HepG2 (cell line): ENCODE measurements around the gene LIPT2. TPM values are rescaled to one million over a fixed set of nuclear protein-coding genes. Genes with fewer than 3 reads are reported as not detected.

ENCODE experiments used
- ATAC-seq: fragments of 200-7000 bp; cut with Tn5 transposase; 3 replicates; pipeline ENCODE4 v1.9.1; 2020; ENCODE audit warnings: mild to moderate bottlenecking, moderate library complexity
- BruUV-seq: library from RNA; stranded (reverse); fragments of 400-500 nt; replicated peaks from 2 replicates; lab custom pipeline; 2021; lab: Mats Ljungman, UMichigan
- CTCF ChIA-PET: fragments of 300-600 bp; formaldehyde crosslinking; extraction: SDS; loops from one replicate; lab custom pipeline; 2021; ENCODE audit warnings: low total read pairs, inconsistent platforms, low intra/inter-chr PET ratio; lab: Yijun Ruan, JAX
- POLR2A ChIA-PET: fragments of 350-600 bp; sonication (Branson Sonifier 250); formaldehyde crosslinking; loops from one replicate; lab custom pipeline; 2020; ENCODE audit warnings: antibody characterized with exemption, inconsistent platforms; lab: Yijun Ruan, JAX
- DNase-seq: peaks from one replicate; pipeline ENCODE4 v3.0.0-alpha.2; 2015; ENCODE audit warnings: low spot score
- FAIRE-seq: peaks from 3 replicates; lab custom pipeline; 2011; peaks lifted over from hg19 to GRCh38; lab: Jason Lieb, UNC
- H2AFZ ChIP-seq: one replicate; pipeline ENCODE4 v1.6.1; 2011; ENCODE audit warnings: low read length, inconsistent platforms
- H3K27ac ChIP-seq: fragments of 300-600 bp; 3 replicates; pipeline ENCODE4 v1.8.0; 2011; ENCODE audit warnings: mixed run types, mild to moderate bottlenecking, mixed read lengths, low read length, inconsistent platforms; ENCODE audit not compliant: insufficient read depth; ENCODE audit errors: extremely low read length
- H3K27me3 ChIP-seq, 2 experiments: fragments of 200-600 bp in 1 of 2; 2 replicates in 1 of 2; 3 replicates in 1 of 2; pipeline versions ENCODE4 v1.6.0 to v1.8.0; 2011; ENCODE audit warnings: low read length in 2 of 2, mild to moderate bottlenecking in 2 of 2, moderate library complexity in 2 of 2, inconsistent platforms in 1 of 2; ENCODE audit not compliant: insufficient read depth in 2 of 2, control insufficient read depth in 1 of 2
- H3K36me3 ChIP-seq, 2 experiments: fragments of 200-600 bp in 1 of 2; replicated peaks in 1 of 2; 2 replicates in 1 of 2; 3 replicates in 1 of 2; pipeline versions ENCODE4 v1.5.1 to v1.8.0; 2011; ENCODE audit warnings: low read length in 2 of 2, inconsistent platforms in 1 of 2; ENCODE audit not compliant: insufficient read depth in 2 of 2, control insufficient read depth in 1 of 2
- H3K4me1 ChIP-seq: 2 replicates; pipeline ENCODE4 v1.5.1; 2012; ENCODE audit warnings: low read length, inconsistent platforms; ENCODE audit not compliant: insufficient read depth
- H3K4me2 ChIP-seq: 2 replicates; pipeline ENCODE4 v1.6.0; 2011; ENCODE audit warnings: low read depth, low read length, inconsistent platforms
- H3K4me3 ChIP-seq, 3 experiments: fragments of 200-600 bp in 1 of 3; sonication (generic), shearing (Covaris generic) in 1 of 3; replicated peaks in 1 of 3; 2 replicates each; pipeline ENCODE4 v1.5.1; 2011 to 2016; ENCODE audit warnings: low read length in 3 of 3, inconsistent platforms in 2 of 3, low read depth in 2 of 3, mild to moderate bottlenecking in 2 of 3, control low read depth in 1 of 3, mixed read lengths in 1 of 3; ENCODE audit not compliant: insufficient read depth in 1 of 3
- H3K79me2 ChIP-seq: one replicate; pipeline ENCODE4 v1.6.1; 2011; ENCODE audit warnings: low read length, inconsistent platforms; ENCODE audit not compliant: insufficient read depth
- H3K9ac ChIP-seq: 2 replicates; pipeline ENCODE4 v1.6.0; 2011; ENCODE audit warnings: mild to moderate bottlenecking, low read depth, low read length, inconsistent platforms; ENCODE audit not compliant: insufficient read depth
- H3K9me3 ChIP-seq: 2 replicates; pipeline ENCODE4 v1.5.1; 2012; ENCODE audit warnings: mild to moderate bottlenecking, low read length
- H4K20me1 ChIP-seq: 2 replicates; pipeline ENCODE4 v1.6.0; 2011; ENCODE audit warnings: inconsistent platforms, mild to moderate bottlenecking, low read length, moderate library complexity; ENCODE audit not compliant: insufficient read depth
- CAMTA2 ChIP-seq: sonication (generic); formaldehyde crosslinking; IDR thresholded peaks from 2 replicates; pipeline ENCODE4 v1.4.0; 2020; ENCODE audit warnings: mild to moderate bottlenecking, missing genetic modification reagents, borderline replicate concordance
- GTF2F1 ChIP-seq: fragments of 150-350 bp; IDR thresholded peaks from 2 replicates; pipeline ENCODE4 v1.6.1; 2014; ENCODE audit warnings: low read length
- LCORL ChIP-seq, 2 experiments: fragments of 450-650 bp in 1 of 2; sonication (generic) in 1 of 2; formaldehyde crosslinking in 1 of 2; IDR thresholded peaks; 2 replicates each; pipeline versions ENCODE4 v1.5.0 to v1.6.1; 2017 to 2020; ENCODE audit warnings: antibody characterized with exemption in 1 of 2, missing genetic modification reagents in 1 of 2
- PHF21A ChIP-seq: sonication (generic); formaldehyde crosslinking; IDR thresholded peaks from 2 replicates; pipeline ENCODE4 v1.5.0; 2020; ENCODE audit warnings: mild to moderate bottlenecking, missing genetic modification reagents
- PRMT3 ChIP-seq: sonication (generic); formaldehyde crosslinking; IDR thresholded peaks from 2 replicates; pipeline ENCODE4 v1.8.1; 2022; ENCODE audit warnings: low read depth, mild to moderate bottlenecking, moderate library complexity, missing genetic modification reagents, borderline replicate concordance
- RELA ChIP-seq: sonication (generic); formaldehyde crosslinking; IDR thresholded peaks from 2 replicates; pipeline ENCODE4 v1.4.0; 2020; ENCODE audit warnings: missing genetic modification reagents
- TBL1XR1 ChIP-seq: fragments of 150-350 bp; IDR thresholded peaks from 2 replicates; pipeline ENCODE4 v1.6.1; 2014; ENCODE audit warnings: borderline replicate concordance, low read length; ENCODE audit not compliant: partially characterized antibody
- TCF7 ChIP-seq: sonication (generic); IDR thresholded peaks from 2 replicates; pipeline ENCODE4 v1.6.1; 2016; ENCODE audit warnings: antibody characterized with exemption, low read depth
- TOPORS ChIP-seq: sonication (generic); formaldehyde crosslinking; IDR thresholded peaks from 2 replicates; pipeline ENCODE4 v1.8.0; 2023; ENCODE audit warnings: mild to moderate bottlenecking, missing genetic modification reagents
- ZNF225 ChIP-seq: sonication (generic); formaldehyde crosslinking; IDR thresholded peaks from 2 replicates; pipeline ENCODE4 v1.4.0; 2020; ENCODE audit warnings: mild to moderate bottlenecking, missing genetic modification reagents
- ZNF431 ChIP-seq: sonication (generic); formaldehyde crosslinking; IDR thresholded peaks from 2 replicates; pipeline ENCODE4 v1.9.0; 2022; ENCODE audit warnings: missing genetic modification reagents, low read depth, mild to moderate bottlenecking, borderline replicate concordance
- ZNF530 ChIP-seq: sonication (generic); formaldehyde crosslinking; IDR thresholded peaks from 2 replicates; pipeline ENCODE4 v1.5.0; 2020; ENCODE audit warnings: low read depth, mild to moderate bottlenecking, missing genetic modification reagents
- ZNF549 ChIP-seq: sonication (generic); formaldehyde crosslinking; IDR thresholded peaks from 2 replicates; pipeline ENCODE4 v1.5.0; 2020; ENCODE audit warnings: missing genetic modification reagents
- WGBS: methylation state at CpG from one replicate; pipeline ENCODE4 v1.1.6; 2017; ENCODE audit warnings: low lambda C conversion rate; 5-methylcytosine and 5-hydroxymethylcytosine counted together
- in situ Hi-C: cut with HindIII; loops from 2 replicates; pipeline ENCODE4 v1.10.0; 2017; ENCODE audit warnings: low pct_unique_long_range_greater_than_20kb; ENCODE audit not compliant: extremely low pct_ligation_motif_present
- intact Hi-C: fragments of 100-400 bp; cut with micrococcal nuclease; formaldehyde crosslinking; loops from one replicate; pipeline ENCODE4 v1.10.0; 2022; ENCODE audit not compliant: unreplicated experiment
- polyA plus RNA-seq, 8 experiments: library from polyadenylated mRNA; depleted of rRNA in 3 of 8; stranded (reverse) in 7 of 8; unstranded in 1 of 8; fragments of >200 nt; fragmentation: Illumina TruSeq in 4 of 8; extraction: Trizol in 4 of 8; gene quantifications; 2 replicates each; pipeline versions ENCODE4 v1.2.1 to v1.2.3, GENCODE V29; 2011 to 2016; ENCODE audit warnings: low read depth in 4 of 8, missing spikeins in 1 of 8, mixed read lengths in 1 of 8; ENCODE audit not compliant: insufficient read depth in 1 of 8
- total RNA-seq, 5 experiments: library from RNA; depleted of rRNA; stranded (reverse); fragments of >200 nt; fragmentation: Illumina TruSeq; extraction: Trizol; gene quantifications; 2 replicates each; pipeline ENCODE4 v1.2.3, GENCODE V29; 2016; ENCODE audit warnings: low read depth in 1 of 5
- TF ChIP-seq, protein P1 (sequence below): sonication (generic); formaldehyde crosslinking; IDR thresholded peaks from 2 replicates; pipeline ENCODE4 v1.8.0; 2022; ENCODE audit warnings: missing genetic modification reagents, mild to moderate bottlenecking, moderate library complexity, borderline replicate concordance

The LIPT2 gene
- total and polyA plus RNA-seq, 2 of the 13 experiments (the other 11 are each of a cell fraction or from before 2014, with no cell fraction given), result 3.0 to 5.6 TPM

DNA sequence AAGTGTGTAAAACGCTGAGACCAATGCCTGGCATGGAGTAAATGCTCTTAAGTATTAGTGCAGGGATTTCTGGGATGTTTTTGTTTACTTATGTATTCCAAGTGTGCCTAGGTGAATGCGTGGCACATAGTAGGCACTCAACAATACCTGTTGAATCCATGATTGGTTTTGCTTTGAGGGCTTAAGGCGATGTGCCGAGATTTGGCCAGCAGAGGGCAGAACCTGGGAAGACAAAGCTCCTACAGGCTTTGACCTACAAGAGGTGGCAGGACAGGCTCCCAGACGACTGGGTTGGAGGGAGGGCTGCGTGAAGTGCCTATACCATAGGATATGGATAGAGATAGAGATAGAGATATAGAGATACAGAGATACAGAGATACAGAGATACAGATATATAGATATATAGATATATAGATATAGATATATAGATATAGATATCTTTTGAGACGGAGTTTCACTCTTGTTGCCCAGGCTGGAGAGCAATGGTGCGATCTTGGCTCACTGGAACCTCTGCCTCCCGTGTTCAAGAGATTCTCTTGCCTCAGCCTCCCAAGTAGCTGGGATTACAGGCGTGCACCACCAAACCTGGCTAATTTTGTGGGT is 40.0 kb downstream of the LIPT2 start (continued):
- TF ChIP-seq PHF21A (CRISPR knock-in tag) (no peak), ZNF549 (CRISPR knock-in tag) (no peak), TCF7 (no peak)

DNA sequence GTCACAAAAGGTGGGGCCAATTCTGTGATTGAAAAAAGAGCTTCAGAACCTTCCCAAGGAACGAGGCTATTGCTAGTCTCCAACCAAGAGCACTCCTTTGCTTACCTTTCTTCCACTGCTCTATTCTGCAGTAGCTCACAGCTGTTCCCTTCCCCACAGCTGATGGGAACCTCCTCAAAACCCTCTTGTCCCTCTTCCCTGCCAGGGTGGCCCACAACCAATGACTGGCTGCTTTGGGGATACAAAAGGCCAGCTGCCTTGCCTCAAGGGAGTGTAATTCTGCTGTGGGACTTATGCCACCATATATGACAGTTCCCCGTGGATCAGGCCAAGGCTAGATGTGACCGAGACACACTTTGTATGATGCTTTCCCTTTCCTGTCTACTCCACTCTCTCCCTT is 41.2 kb downstream of the LIPT2 start:
- in situ Hi-C loops, result loop anchor here (10.0 kb wide), 1 partner anchor 198 kb away; no protein-coding TSS in a partner anchor
- H2AFZ ChIP-seq, result no peak overlapping the region
- H3K36me3 ChIP-seq, result no peaks in the 10 kb centered on the region
- ATAC-seq (no peak), DNase-seq (no peak), FAIRE-seq (no peak)
- H3K4me3 ChIP-seq, result no peak overlapping the region
- TF ChIP-seq, protein P1, sequence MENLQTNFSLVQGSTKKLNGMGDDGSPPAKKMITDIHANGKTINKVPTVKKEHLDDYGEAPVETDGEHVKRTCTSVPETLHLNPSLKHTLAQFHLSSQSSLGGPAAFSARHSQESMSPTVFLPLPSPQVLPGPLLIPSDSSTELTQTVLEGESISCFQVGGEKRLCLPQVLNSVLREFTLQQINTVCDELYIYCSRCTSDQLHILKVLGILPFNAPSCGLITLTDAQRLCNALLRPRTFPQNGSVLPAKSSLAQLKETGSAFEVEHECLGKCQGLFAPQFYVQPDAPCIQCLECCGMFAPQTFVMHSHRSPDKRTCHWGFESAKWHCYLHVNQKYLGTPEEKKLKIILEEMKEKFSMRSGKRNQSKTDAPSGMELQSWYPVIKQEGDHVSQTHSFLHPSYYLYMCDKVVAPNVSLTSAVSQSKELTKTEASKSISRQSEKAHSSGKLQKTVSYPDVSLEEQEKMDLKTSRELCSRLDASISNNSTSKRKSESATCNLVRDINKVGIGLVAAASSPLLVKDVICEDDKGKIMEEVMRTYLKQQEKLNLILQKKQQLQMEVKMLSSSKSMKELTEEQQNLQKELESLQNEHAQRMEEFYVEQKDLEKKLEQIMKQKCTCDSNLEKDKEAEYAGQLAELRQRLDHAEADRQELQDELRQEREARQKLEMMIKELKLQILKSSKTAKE (CRISPR knock-in tag), result no peak
- no peak for TF ChIP-seq GTF2F1
- TF ChIP-seq TOPORS (CRISPR knock-in tag), result no peak
- no peak for TF ChIP-seq ZNF530
- TF ChIP-seq ZNF225, result no peak
- no peak for TF ChIP-seq LCORL (IDR thresholded peaks at IDR 0.05)
- no peak for TF ChIP-seq LCORL (CRISPR knock-in tag; IDR thresholded peaks at IDR 0.05)
- no peak for TF ChIP-seq CAMTA2 (CRISPR knock-in tag)
- TF ChIP-seq ZNF431 (CRISPR knock-in tag), result no peak
- no peak for TF ChIP-seq RELA
- TF ChIP-seq PRMT3, result no peak
- TF ChIP-seq TBL1XR1, result no peak
- CTCF ChIA-PET, result interaction anchor here (3.0 kb wide), 1 partner anchor 118 kb away, joined by 36 read pairs; no protein-coding TSS in a partner anchor
- POLR2A ChIA-PET, result no interaction called here
- no peaks in the 10 kb centered on the region for H3K27me3 ChIP-seq
- intact Hi-C loops, result no loop called here
- H3K27ac ChIP-seq, result no peak overlapping the region
- 2% methylated on average over 3 of the region's 3 CpGs for WGBS
- no peaks in the 10 kb centered on the region for H3K4me1 ChIP-seq
- H3K4me2 ChIP-seq, result no peak overlapping the region
- no peak overlapping the region for H3K9ac ChIP-seq
- no peaks in the 10 kb centered on the region for H3K79me2 ChIP-seq
- H4K20me1 ChIP-seq, result no peaks in the 10 kb centered on the region
- H3K9me3 ChIP-seq, result no peaks in the 10 kb centered on the region
- no TSS peak for BruUV-seq
